MM.1S (cell line): ENCODE data around the gene SH2D2A.
"Not testable (repeated sequence)": the region's sequence is repeated elsewhere in the genome, so short reads cannot be mapped to it uniquely, and the experiment has no call there.

Experiments
- DNase-seq: peaks from one replicate; pipeline ENCODE4 v3.0.0-alpha.2; 2015
- H2AFZ ChIP-seq: fragments of 300-600 bp; sonication (generic); 2 replicates; pipeline ENCODE4 v1.6.0; 2016; ENCODE audit warnings: antibody characterized with exemption, low read length
- H3F3A ChIP-seq: fragments of 300-600 bp; sonication (generic); 2 replicates; pipeline ENCODE4 v1.6.1; 2016; ENCODE audit warnings: mild to moderate bottlenecking, antibody characterized with exemption, low read length, moderate library complexity, mixed read lengths; ENCODE audit not compliant: insufficient read depth
- H3K27ac ChIP-seq: fragments of 300-600 bp; sonication (generic); 2 replicates; pipeline ENCODE4 v1.5.1; 2016; ENCODE audit warnings: mild to moderate bottlenecking, low read length
- H3K27me3 ChIP-seq: fragments of 300-600 bp; sonication (generic); replicated peaks from 2 replicates; pipeline ENCODE4 v1.6.0; 2016; ENCODE audit warnings: low read length; ENCODE audit not compliant: insufficient read depth
- H3K36me3 ChIP-seq: fragments of 300-600 bp; sonication (generic); replicated peaks from 2 replicates; pipeline ENCODE4 v1.6.1; 2016; ENCODE audit warnings: mild to moderate bottlenecking, low read length, mixed read lengths; ENCODE audit not compliant: insufficient read depth
- H3K4me1 ChIP-seq: fragments of 300-600 bp; sonication (generic); 2 replicates; pipeline ENCODE4 v1.6.1; 2016; ENCODE audit warnings: low read length, mixed read lengths
- H3K4me2 ChIP-seq: fragments of 300-600 bp; sonication (generic); 2 replicates; pipeline ENCODE4 v1.6.0; 2016; ENCODE audit warnings: low read depth, low read length
- H3K4me3 ChIP-seq: fragments of 300-600 bp; sonication (generic); 2 replicates; pipeline ENCODE4 v1.5.1; 2016; ENCODE audit warnings: low read length, mixed read lengths
- H3K79me2 ChIP-seq: fragments of 300-600 bp; sonication (generic); 2 replicates; pipeline ENCODE4 v1.6.1; 2016; ENCODE audit warnings: mixed run types, low read length, mixed read lengths
- H3K9ac ChIP-seq: fragments of 300-600 bp; sonication (generic); 2 replicates; pipeline ENCODE4 v1.6.1; 2016; ENCODE audit warnings: low read length, mixed read lengths
- H3K9me2 ChIP-seq: fragments of 300-600 bp; sonication (generic); replicated peaks from 2 replicates; pipeline ENCODE4 v1.6.1; 2016; ENCODE audit warnings: mild to moderate bottlenecking, low read length, mixed read lengths; ENCODE audit not compliant: insufficient read depth
- H3K9me3 ChIP-seq: fragments of 300-600 bp; sonication (generic); replicated peaks from 2 replicates; pipeline ENCODE4 v1.6.1; 2016; ENCODE audit warnings: mild to moderate bottlenecking, low read length, mixed read lengths; ENCODE audit not compliant: insufficient read depth
- H4K20me1 ChIP-seq: fragments of 300-600 bp; sonication (generic); 2 replicates; pipeline ENCODE4 v1.6.1; 2016; ENCODE audit warnings: mild to moderate bottlenecking, low read length, moderate library complexity, mixed read lengths; ENCODE audit not compliant: insufficient read depth
- CTCF ChIP-seq: fragments of 300-600 bp; sonication (generic); IDR thresholded peaks from 2 replicates; pipeline ENCODE4 v1.5.1; 2016; ENCODE audit warnings: antibody characterized with exemption, low read length, mixed read lengths
- EZH2 ChIP-seq: fragments of 300-600 bp; sonication (generic); optimal IDR thresholded peaks from 2 replicates; pipeline ENCODE3; 2017; ENCODE audit warnings: low read depth, mild to moderate bottlenecking, antibody characterized with exemption, low read length, mixed read lengths
- EZH2phosphoT487 ChIP-seq: fragments of 300-600 bp; sonication (generic); IDR thresholded peaks from 2 replicates; pipeline ENCODE4 v1.6.1; 2018; ENCODE audit warnings: antibody characterized with exemption, low read length

Gene SH2D2A

GRCh38 chr1:156765666-156766065 lies 51.0 kb downstream of the SH2D2A start:
- H3K79me2 ChIP-seq: peaks cover 46% of the 10 kb centered on the region
- no peak overlapping the region for H3K9ac ChIP-seq
- peak overlapping the region; percentile 83 for H3K4me2 ChIP-seq
- no peak overlapping the region for H3K27ac ChIP-seq
- H3K27me3 ChIP-seq: no peaks in the 10 kb centered on the region
- no peak for TF ChIP-seq CTCF
- no peak for TF ChIP-seq EZH2phosphoT487
- H3K4me1 ChIP-seq: peaks cover 14% of the 10 kb centered on the region
- 0 out of 2 replicates have a peak, but pooled peaks cover 3% of the 10 kb centered on the region for H3F3A ChIP-seq
- H3K9me3 ChIP-seq: no peaks in the 10 kb centered on the region
- no peaks in the 10 kb centered on the region; the same call in 1 of the 2 replicates for H3K36me3 ChIP-seq
- peak overlapping the region; percentile 82 for H3K4me3 ChIP-seq
- no peaks in the 10 kb centered on the region for H3K9me2 ChIP-seq
- no peaks in the 10 kb centered on the region for H4K20me1 ChIP-seq
- DNase-seq: no peak
- peak overlapping the region; percentile 83 for H2AFZ ChIP-seq

GRCh38 chr1:156765136-156765535 lies 51.5 kb downstream of the SH2D2A start:
- DNase-seq, H3K9me3 ChIP-seq, H3K27me3 ChIP-seq, H4K20me1 ChIP-seq, H2AFZ ChIP-seq, H3K4me2 ChIP-seq, H3K36me3 ChIP-seq, H3K4me3 ChIP-seq, H3F3A ChIP-seq, H3K9ac ChIP-seq, H3K9me2 ChIP-seq, H3K27ac ChIP-seq: not testable (repeated sequence)
- Histone ChIP-seq H3K79me2 (peaks cover 40% of the 10 kb centered on the region), H3K4me1 (peaks cover 14% of the 10 kb centered on the region)

- Histone ChIP-seq H3K4me2 (no peak overlapping the region), H3K27me3 (no peaks in the 10 kb centered on the region), H2AFZ (no peak overlapping the region), H3F3A (no peaks in the 10 kb centered on the region), H3K36me3 (no peaks in the 10 kb centered on the region), H3K9me2 (no peaks in the 10 kb centered on the region), H3K27ac (no peak overlapping the region), H3K9me3 (no peaks in the 10 kb centered on the region), H3K9ac (no peak overlapping the region), H3K4me3 (no peak overlapping the region), H4K20me1 (no peaks in the 10 kb centered on the region), H3K4me1 (peaks cover 2% of the 10 kb centered on the region; the same call in 1 of the 2 replicates), H3K79me2 (peaks cover 2% of the 10 kb centered on the region; the same call in 1 of the 2 replicates)
- DNase-seq: no peak
- TF ChIP-seq EZH2phosphoT487 (no peak), EZH2 (no peak), CTCF (no peak)
Measured at GRCh38 chr1:156760796-156761104, 55.9 kb downstream of the SH2D2A start.

- Histone ChIP-seq H3K27me3 (no peaks in the 10 kb centered on the region), H3K4me2 (no peak overlapping the region), H3K9me2 (no peaks in the 10 kb centered on the region), H2AFZ (no peak overlapping the region), H3K79me2 (no peaks in the 10 kb centered on the region), H3K9ac (no peak overlapping the region), H3K36me3 (no peaks in the 10 kb centered on the region), H3F3A (no peaks in the 10 kb centered on the region), H3K27ac (no peak overlapping the region), H3K9me3 (no peaks in the 10 kb centered on the region), H3K4me3 (no peak overlapping the region), H3K4me1 (no peaks in the 10 kb centered on the region), H4K20me1 (no peaks in the 10 kb centered on the region)
- no peak for DNase-seq
- TF ChIP-seq EZH2phosphoT487 (no peak), EZH2 (no peak), CTCF (no peak)
Measured at GRCh38 chr1:156760092-156760795, 56.4 kb downstream of the SH2D2A start.

GRCh38 chr1:156757572-156758253 lies 58.9 kb downstream of the SH2D2A start:
- H3K27me3 ChIP-seq, H3K36me3 ChIP-seq, H3K9me2 ChIP-seq, H3K9me3 ChIP-seq, H3K27ac ChIP-seq, H2AFZ ChIP-seq, H3K79me2 ChIP-seq, H3F3A ChIP-seq, H3K9ac ChIP-seq, H3K4me2 ChIP-seq, H3K4me3 ChIP-seq, H4K20me1 ChIP-seq, H3K4me1 ChIP-seq, DNase-seq: not testable (repeated sequence)
